ENCODE measurements around the gene ICAM1. TPM values are rescaled to one million over a fixed set of nuclear protein-coding genes. Genes with fewer than 3 reads are reported as not detected.

The ICAM1 gene
- total and polyA plus RNA-seq, 10 of the 15 experiments (the other 5 are each of a cell fraction or from before 2014, with no cell fraction given): 7.6 to 115 (median 60.2) TPM

- no peak for TF ChIP-seq PRDM15 (CRISPR knock-in tag; IDR thresholded peaks at IDR 0.05)
- no peak for TF ChIP-seq USF1 (IDR thresholded peaks at IDR 0.05; ENCODE audit: borderline replicate concordance, extremely low read length, insufficient read depth, low read depth, low read length)
- TF ChIP-seq ETV6 (conservative IDR thresholded peaks at IDR 0.05 in 1 of 2, IDR thresholded peaks at IDR 0.05 in 1 of 2; ENCODE audit: borderline replicate concordance in 1 of 2, low read depth in 1 of 2): no peak
- no peak for TF ChIP-seq BACH1 (IDR thresholded peaks at IDR 0.05; ENCODE audit: borderline replicate concordance)
- no peak for TF ChIP-seq RCOR1 (conservative IDR thresholded peaks at IDR 0.05; ENCODE audit: low read depth, low read length)
- no peak for TF ChIP-seq IRF4 (IDR thresholded peaks at IDR 0.05; ENCODE audit: low read depth, low read length)
Measured at GRCh38 chr19:10317857-10318462, 47.0 kb downstream of the ICAM1 start (continued).

Data from GM12878 (cell line).